ENCODE measurements around the gene RPS28. TPM values are rescaled to one million over a fixed set of nuclear protein-coding genes. Genes with fewer than 3 reads are reported as not detected.
"Not testable (repeated sequence)": the region's sequence is repeated elsewhere in the genome, so short reads cannot be mapped to it uniquely, and the experiment has no call there.

Gene RPS28
- total and polyA plus RNA-seq, 12 donors: 883 to 1,375 (median 1,088) TPM

- Histone ChIP-seq H3K27me3 (peaks cover 0 to 75% (median 24%) of the 10 kb centered on the region in 7 donors), H3K9me3 (no peaks in the 10 kb centered on the region), H3K4me3 (no peak overlapping the region), H3K27ac (peak overlapping the region in 7 of 10 donors; percentile 13 to 64 (median 34)), H3K36me3 (peaks cover 0 to 18% (median 0%) of the 10 kb centered on the region in 9 donors), H3K4me1 (peaks cover 14 to 76% (median 45%) of the 10 kb centered on the region in 9 donors)
- DNase-seq (no peak), ATAC-seq (no peak)
- TF ChIP-seq CTCF (IDR thresholded peaks at IDR 0.05): no peak
- intact Hi-C loops (cut with DNase I): no loop called here
- 76 to 80% methylated on average over 7 of the region's 7 CpGs for WGBS, 2 donors
These were observed 16.4 kb downstream of the RPS28 start for GRCh38 chr19:8337728-8338127.

DNA sequence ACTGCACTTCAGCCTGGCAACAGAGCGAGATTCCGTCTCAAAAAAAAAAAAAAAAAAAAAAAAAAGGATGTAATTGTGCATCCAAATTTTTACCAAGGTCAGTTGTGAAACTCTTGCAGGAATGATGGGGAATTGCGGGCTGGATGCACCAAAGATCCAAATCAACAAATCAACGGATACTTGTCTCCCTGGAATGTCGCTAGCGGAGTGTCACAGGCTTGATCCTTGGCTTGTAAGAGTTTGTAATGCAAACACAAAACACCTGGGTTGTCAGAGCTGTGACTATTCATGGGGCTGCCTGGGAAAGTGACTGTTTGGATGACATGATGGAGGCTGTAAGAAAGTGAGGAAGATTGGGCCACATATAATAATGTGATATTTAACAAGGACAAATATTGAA, 17.5 kb downstream of the RPS28 start:
- TF ChIP-seq CTCF (IDR thresholded peaks at IDR 0.05): no peak
- peaks cover 0 to 75% (median 14%) of the 10 kb centered on the region in 7 donors for H3K27me3 ChIP-seq
- WGBS, 2 donors: 62% methylated on average over 6 of the region's 6 CpGs

DNA sequence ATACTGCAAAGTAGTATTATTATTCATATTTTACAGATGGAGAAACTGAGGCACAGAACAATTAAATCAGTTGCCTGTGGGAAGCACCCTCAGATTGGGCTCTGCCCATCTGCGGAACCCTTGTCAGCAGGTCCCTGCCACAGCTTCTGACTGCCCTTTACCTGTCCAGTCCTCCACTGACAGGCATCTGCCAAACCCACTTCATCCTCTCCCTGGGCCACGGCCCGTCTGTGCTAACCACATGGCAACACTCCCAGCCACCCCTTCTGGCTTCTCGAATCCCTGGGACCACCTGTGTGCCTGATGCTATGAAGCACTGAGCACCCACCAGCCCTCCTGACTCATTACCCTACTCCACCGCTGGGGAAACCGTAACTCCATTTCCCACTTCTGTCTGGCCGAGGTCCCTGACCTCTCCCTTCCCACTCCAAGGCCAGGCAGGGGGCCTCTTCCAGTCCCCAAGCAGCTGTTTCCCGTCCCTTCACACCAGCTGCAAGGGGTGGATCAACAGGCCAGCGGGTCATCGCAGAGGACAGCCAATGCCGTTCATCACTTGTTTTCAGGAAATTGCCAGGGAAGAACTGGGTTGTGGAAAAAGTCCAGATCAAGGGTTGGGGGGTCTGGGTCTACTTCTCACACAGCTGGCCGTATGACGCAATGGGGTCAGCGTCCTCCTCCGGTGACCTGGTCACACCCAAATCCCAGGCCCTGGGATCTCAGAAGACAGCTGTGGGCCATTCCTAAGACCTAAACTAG, 19.2 kb downstream of the RPS28 start:
- Histone ChIP-seq H3K36me3 (no peaks in the 10 kb centered on the region), H3K9me3 (no peaks in the 10 kb centered on the region), H3K27me3 (peaks cover 0 to 70% (median 5%) of the 10 kb centered on the region in 7 donors), H3K4me3 (peak overlapping the region in 9 of 10 donors; percentile 15 to 87 (median 70)), H3K4me1 (peaks cover 0 to 70% (median 30%) of the 10 kb centered on the region in 9 donors), H3K27ac (peak overlapping the region; percentile 35 to 99 (median 97))
- peak; percentile 73 to 90 for DNase-seq
- peak; percentile 55 to 78 (median 68) for ATAC-seq
- WGBS, 2 donors: 27 to 35% methylated on average over 15 of the region's 15 CpGs
- TF ChIP-seq CTCF (IDR thresholded peaks at IDR 0.05): peak in 8 of 9 donors; percentile 6 to 40 (median 27)
- intact Hi-C loops (cut with DNase I): loop anchor here in 1 of 10 donors (10.0 kb wide), 1 partner anchor 54 kb away; the partner anchor contains the start of gene RAB11B

More for the DNA sequence above, 17.5 kb downstream of the RPS28 start:
- ATAC-seq: no peak
- H3K9me3 ChIP-seq: no peaks in the 10 kb centered on the region
- no peak for DNase-seq
- H3K27ac ChIP-seq: peak overlapping the region in 1 of 10 donors; percentile 64
- H3K4me1 ChIP-seq: peaks cover 6 to 76% (median 40%) of the 10 kb centered on the region in 9 donors
- intact Hi-C loops (cut with DNase I): no loop called here
- peaks cover 0 to 9% (median 0%) of the 10 kb centered on the region in 9 donors for H3K36me3 ChIP-seq
- no peak overlapping the region for H3K4me3 ChIP-seq

GRCh38 chr19:8341504-8341903, 20.2 kb downstream of the RPS28 start:
- Histone ChIP-seq H3K4me3 (peak overlapping the region; percentile 51 to 87 (median 70)), H3K27me3 (peaks cover 0 to 60% (median 4%) of the 10 kb centered on the region in 7 donors), H3K27ac (peak overlapping the region; percentile 90 to 99 (median 97)), H3K4me1 (peaks cover 0 to 61% (median 30%) of the 10 kb centered on the region in 9 donors)
- not testable (repeated sequence) for DNase-seq, ATAC-seq, H3K9me3 ChIP-seq, H3K36me3 ChIP-seq
- WGBS, 2 donors: 85 to 89% methylated on average over 4 of the region's 4 CpGs
- intact Hi-C loops (cut with DNase I): loop anchor here in 1 of 10 donors (10.0 kb wide), 1 partner anchor 53 kb away; the partner anchor contains the start of gene RAB11B

All from heart right ventricle (tissue), 16 donors.